GM19455 (cell line): ENCODE measurements around the gene OGDHL.
"Not testable (repeated sequence)": the region's sequence is repeated elsewhere in the genome, so short reads cannot be mapped to it uniquely, and the experiment has no call there.

ENCODE experiments used
- ATAC-seq: cut with Tn5 transposase; IDR thresholded peaks from one replicate; pipeline ENCODE4 v1.9.1; 2021; ENCODE audit not compliant: unreplicated experiment

OGDHL gene

DNA sequence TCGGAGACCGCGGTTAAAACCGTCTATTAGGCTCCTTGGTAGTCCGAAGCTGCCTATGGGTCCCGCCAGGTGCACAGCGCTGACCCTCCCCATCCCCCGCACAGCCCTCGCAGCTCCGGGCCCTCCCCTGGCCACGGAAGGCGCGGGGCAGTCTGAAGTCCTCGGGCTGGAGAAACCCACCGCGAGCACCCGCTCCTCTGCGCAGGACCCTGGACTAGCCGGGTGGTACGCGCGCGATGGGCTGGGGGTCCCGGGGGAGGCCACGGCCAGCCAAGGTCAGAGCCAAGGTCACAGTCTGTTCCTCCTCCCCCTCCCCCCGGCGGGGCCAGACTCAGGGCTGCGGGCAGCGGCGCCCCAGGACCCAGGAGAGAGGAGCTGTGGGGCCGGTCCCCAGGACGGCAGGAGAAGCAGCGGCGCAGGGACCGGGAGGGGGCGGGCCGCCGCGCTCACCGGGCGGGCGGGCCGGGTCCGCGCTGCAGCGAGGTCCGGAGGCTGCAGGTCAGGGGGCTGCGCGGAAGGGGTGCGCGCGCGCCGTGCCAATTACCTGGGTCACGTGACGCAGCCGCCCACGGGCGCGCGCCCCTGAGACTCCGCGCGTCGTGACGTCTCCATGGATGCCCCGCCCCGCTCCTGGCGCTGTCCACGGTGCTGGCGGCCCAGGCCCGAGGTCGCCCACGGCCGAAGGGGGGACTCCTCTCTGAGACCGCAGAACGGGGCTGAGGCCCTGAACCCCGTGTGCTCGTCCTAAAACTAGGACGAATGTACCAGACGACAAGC lies at the start of gene OGDHL:
Gene OGDHL (minus strand): TSS at position 535 of the 777 bp plus-strand sequence. CDS start 3,731 bp downstream, outside the sequence.
- no peak for ATAC-seq

DNA sequence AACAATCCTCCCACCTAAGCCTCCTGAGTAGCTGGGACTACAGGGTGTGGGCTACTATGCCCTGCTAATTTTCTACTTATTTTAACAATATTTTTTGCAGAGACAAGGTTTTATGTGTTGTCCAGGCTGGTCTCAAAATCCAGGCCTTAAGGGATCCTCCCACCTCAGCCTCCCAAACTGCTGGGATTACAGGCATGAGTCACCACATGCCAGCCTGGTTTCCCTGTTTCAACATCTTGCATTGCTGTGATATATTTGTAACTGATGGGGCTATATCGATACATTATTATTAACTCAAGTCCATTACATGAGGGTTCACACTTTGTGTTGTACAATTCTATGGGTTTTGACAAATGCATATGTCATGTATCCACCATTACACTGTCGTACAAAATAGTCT lies 41.9 kb upstream of the OGDHL start:
- ATAC-seq, result no peak

DNA sequence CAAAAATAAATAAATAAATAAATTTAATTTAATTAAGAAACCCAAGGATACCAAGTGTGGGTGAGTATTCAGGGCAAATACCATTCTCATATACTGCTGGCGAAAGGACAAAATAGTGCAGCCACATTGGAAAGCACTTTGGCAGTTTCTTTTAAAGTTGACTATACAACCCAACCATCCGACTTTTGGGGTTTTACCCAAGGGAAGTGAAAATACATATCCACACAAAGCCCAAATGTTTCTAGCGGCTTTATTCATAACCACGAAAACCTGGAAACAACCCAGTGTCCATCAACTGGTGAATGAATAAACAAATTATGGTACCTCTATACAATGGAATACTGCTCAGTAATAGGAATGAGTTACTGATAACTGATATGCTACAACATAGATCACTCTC lies 36.2 kb upstream of the OGDHL start:
- no peak for ATAC-seq

DNA sequence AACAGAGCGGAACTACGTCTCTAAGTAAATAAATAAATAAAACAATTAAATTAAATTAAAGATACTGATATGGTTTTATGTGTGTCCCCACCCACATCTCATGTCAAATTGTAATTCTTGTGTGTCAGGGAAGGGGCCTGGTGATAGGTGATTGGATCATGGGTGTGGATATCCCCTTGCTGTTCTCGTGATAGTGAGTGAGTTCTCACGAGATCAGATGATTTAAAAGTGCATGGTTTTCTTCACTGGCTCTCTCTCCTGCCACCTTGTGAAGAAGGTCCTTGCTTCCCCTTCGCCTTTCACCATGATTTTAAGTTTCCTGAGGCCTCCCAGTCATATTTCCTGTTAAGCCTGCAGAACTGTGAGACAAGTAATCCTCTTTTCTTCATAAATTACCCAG lies 29.0 kb upstream of the OGDHL start:
- no peak for ATAC-seq

DNA sequence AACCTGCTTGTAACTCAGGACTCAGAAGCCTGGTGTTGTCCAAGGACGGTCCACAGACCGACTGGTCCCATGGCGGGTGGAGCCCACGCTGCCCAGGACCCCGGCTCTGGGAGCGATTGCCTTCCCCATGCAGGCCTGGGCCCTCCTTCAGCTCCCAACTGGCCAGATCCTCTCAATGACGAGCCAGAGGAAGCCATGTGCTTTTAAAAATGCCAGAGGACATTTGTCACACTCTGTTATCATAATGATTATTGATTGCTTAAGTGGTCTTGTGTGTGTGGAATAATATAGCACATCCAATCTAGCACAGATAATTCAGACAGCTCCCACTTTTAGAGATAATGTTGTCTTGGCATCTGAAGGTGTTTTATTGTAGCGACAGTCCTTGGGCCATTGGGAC lies 22.6 kb upstream of the OGDHL start:
- ATAC-seq, result no peak

DNA sequence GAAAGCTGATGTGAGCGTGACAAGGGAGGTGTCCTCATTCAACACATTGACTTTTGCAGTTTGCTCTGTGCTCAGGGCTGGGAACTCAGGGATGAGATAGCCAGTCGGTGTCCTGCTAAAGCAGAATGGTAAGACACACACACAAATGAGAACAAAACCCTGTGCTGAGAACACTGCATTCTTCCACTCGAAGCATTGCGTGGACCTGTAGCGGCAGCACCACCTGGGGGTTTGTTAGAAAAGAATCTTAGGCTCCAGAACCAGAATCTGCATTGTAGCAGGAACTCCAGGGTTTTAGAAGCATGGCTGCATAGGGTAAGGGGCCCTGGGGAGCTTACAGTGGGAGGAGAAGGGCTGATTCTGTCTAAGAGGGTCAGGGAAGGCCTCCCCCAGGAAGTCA lies 21.5 kb upstream of the OGDHL start:
- no peak for ATAC-seq

DNA sequence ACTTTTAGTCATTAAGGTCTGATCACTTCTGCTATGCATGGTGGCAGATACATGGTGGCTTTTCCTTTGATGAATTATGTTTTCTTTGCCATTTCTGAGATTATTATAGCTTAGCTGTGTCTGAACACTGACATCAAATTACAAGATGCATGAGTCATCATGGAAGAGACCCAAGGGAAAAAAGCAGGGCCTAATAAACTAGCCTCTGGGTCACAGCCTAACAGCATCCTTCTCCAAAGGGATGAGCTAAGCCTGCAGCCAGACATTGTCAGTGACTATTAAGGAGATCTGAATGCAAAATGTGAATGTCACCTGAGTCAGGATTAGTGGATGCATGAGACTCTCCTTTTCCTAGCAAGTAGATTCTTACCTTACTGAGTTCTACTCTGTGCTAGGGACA lies 19.1 kb upstream of the OGDHL start:
- no peak for ATAC-seq

DNA sequence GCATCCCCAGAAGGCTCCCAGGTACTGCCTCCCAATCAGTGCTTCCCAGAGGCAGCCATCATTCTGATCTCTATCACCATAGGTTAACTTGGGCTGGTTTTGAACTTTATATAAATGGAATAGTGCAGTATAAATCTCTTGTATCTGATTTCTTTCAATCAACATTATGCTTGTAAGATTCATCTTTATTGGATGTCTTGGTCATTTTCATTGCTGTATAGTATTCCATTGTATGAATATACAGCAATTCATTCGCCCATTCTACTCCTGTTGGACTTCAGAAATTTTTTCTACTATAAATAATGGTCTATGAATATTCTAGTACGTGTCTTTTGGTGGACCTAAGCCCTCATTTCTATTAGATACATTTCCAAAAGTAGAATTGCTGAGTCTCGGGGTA lies 16.1 kb upstream of the OGDHL start:
- no peak for ATAC-seq

DNA sequence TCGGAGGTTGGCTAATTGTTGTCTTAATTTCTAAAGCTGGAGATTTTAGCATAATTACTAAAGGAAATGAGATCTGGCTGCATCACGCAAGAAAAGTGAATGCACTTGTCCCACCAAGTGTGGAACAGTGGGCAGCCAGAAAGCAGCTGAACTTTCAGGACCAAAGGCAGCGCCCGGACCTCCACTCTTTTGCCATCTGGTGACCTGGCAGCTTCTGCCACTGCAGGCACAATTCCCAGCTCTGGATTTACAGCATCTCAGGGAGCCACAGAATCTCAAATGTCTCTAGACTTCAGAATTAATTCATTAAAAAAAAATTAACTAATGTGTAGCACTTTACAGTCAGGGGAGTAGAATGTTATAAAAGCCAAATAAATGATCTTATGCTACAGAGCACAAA lies 14.7 kb upstream of the OGDHL start:
- no peak for ATAC-seq

DNA sequence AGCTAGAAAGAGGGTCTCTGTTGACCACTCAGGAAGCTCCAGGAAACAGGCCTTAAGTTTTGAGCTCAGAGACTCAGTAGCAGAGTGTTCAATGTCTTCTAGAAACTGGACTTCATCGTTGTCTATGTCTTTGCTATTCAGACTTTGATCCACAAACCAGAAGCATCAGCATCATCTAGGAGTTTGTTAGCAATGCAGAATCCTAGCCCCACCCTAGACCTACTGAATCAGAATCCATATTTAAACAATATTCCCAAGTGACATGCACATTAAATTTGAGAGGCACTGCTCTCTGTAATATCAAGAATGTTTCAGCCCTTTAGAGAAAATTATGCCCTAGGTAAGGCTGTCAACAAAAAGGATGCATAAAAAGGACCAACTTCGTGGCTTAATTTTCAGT lies 12.9 kb upstream of the OGDHL start:
- no peak for ATAC-seq

DNA sequence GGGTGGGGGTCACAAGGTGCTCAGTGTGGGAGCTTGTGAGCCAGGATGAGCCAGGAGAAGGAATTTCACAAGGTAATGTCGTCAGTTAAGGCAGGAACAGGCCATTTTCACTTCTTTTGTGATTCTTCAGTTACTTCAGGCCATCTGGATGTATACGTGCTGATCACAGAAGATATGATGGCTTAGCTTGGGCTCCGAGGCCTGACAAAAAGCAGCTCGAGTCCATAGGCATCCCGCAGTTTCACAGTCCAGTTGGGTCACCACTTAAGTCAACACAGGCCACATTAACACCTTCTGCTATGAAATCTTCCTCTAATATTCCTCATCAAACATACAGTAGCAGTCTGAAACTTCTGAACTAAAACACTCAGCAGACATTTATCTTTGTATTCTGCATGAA lies 10.8 kb upstream of the OGDHL start:
- ATAC-seq, result not testable (repeated sequence)

DNA sequence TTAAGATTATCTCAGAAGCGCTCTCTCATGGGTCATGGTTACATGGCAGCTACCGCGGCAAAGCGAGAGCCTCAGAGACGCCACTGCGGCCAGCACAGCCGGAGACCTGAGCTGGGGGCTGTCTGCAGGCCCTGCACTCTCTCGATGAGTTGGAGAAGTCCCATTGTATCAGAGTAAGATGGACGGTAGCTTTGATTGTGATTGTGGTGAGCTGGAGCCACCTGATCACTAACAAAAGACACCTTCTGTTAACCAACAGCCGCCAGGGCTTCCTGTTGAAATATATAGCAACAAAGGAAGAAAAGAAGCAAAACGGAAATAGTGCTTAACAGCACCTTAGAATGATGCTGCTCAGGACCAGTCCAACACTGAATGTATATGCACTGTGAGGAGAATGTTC lies 8.9 kb upstream of the OGDHL start:
- ATAC-seq, result not testable (repeated sequence)

DNA sequence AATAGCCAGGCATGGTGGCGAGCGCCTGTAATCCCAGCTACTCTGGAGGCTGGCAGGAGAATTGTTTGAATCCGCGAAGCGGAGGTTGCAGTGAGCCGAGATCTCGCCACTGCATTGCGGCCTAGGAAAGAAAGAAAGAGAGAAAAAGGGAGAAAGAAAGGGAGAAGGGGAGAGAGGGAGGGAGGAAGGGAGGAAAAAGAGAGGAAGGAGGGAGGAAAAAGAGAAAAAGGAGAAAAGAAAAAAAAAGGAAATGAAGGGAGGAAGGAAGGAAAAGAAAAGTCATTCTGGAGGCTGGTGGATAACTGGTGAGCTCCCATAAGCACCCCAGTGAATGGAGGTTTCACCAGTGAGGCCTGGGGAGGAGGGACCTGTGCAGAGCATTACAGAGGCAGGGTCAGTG lies 7.6 kb upstream of the OGDHL start:
- ATAC-seq, result no peak

DNA sequence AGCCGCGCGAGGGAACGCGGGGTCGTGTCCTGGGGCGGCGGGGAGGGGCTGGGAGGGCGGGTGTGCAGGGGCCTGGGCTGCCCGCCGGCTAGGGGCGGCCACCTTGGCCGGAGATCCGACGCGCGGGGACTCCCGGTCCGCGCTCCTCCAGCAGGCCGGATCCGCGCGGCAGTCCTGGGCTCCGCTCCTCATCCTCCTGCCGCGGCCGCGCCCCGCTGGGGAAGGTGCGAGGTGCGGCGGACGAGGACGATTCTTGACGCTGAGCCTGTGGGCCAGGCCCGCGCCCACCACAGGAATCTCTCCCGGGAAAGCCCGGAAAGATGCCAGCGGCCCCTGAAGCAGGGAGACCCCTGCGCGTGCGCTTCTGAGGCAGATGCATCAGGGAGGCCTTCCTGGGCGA lies 6.6 kb upstream of the OGDHL start:
- no peak for ATAC-seq

DNA sequence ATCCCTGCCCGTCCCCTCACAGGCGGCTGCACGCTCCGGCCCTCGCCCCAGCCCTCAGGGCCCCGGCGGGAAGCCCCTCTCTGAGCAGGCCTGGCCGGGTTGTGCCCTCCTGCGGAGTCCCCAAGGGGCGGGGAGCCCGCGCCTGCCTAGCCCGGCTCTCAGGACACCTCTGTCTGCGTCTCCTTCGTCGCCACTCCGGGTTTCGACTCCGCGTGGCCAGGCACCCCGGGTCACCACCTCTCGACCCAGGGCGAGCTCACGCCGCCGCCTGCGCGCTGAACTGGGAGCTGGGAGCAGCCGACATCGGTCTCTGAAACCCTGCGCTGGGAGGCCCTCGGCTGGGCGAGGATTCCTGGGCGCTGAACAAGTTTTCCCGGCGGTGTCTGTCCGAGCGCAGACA lies 6.2 kb upstream of the OGDHL start:
- no peak for ATAC-seq

DNA sequence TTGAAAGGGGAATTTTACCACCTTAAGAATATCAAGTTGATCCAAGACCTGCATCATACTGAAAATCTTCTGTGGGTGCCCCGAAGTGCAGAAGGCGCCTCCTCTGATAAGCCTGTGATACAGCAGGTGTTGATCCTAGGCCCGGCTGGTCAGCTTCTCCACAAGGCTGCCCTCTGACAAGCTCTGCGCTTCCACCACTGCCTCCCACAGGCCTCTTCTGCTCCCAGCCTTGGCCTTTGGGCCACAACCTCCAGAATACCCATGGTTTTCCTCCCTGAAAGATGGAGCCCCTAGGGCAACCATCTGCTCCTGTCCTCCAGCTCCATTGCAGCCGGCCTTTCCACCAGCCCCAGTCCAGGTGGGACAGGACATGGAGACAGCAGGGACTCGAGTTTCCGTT lies 5.6 kb upstream of the OGDHL start:
- ATAC-seq, result no peak

DNA sequence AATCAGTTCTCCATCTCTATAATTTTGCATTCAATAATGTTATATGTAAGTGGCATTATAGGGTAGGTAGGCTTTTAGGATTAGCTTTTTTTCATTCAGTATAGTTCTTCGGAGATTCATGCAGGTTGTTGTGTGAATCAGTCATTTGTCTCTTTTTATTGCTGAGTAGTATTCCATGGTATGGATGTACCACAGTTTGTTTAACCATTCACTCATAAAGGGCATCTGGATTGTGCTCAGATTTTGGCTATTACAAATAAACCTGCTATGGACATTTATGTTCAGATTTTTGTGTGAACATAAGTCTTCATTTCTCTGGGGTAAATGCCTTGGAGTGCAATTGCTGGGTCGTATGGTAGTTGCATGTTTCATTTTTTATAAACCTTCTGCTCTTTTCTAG lies 4.4 kb upstream of the OGDHL start:
- no peak for ATAC-seq

DNA sequence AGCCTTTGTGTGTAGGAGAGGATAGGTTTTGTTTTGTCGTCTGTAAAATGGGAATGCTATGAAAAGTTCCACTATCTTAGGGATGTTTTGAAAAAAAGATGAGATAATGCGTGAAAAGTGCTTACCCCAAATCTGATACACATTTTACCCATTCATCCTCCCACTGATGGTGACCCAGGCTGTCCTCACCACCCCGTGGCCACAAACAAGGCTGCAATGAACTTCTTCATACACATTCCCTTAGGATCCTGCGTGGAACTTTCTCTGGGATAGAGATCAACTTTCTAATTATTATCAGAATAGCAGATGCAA lies 399 bp upstream of the OGDHL start:
- ATAC-seq, result no peak

DNA sequence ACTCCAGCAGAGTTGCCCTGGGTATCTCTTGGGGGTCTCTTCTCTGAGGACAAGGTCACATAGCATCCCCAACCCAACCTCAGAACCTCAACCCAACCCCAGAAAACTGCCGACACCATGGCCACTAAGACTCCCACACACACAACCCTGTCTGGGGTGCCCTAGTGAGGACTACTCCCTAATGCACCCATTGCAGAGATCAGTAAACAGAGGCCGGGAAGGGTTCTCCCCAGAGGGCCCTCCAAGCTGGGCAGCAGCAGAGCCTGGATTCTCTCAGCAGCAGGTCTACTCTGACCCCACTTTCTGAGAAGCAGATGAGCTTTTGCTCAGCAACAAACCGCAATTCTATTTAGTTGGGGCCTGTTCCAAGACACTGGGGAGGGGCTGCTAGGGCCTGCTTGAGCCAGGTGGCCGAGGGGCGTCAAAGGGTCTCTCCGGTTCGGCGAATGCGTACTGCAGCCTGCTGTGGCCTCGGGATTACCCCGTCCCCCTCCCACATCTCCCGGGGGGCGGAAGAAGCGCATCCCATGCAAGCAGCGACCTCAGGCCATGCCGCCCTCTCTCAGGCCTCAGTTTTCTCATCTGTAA lies 828 bp downstream of the OGDHL start:
- ATAC-seq, result no peak

DNA sequence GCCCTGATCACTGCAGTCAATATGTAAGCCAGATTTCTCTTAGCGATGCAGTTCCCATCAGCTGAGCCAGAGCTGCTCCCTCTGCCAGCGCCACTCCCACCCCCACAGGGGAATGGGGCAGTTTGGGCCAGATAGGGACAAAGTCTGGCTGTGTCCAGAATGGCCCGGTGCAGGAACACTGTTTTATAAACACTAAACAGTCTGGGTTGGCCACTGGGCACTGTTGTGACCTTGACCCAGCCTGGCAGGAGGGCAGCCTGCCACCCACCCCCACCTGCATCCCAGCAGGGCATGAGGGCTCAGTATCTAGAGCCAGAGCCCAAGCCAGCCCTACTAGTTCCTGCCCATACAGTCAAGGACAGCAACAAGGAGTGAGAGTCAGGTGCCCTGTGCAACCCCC lies 1.3 kb downstream of the OGDHL start:
- ATAC-seq, result no peak

DNA sequence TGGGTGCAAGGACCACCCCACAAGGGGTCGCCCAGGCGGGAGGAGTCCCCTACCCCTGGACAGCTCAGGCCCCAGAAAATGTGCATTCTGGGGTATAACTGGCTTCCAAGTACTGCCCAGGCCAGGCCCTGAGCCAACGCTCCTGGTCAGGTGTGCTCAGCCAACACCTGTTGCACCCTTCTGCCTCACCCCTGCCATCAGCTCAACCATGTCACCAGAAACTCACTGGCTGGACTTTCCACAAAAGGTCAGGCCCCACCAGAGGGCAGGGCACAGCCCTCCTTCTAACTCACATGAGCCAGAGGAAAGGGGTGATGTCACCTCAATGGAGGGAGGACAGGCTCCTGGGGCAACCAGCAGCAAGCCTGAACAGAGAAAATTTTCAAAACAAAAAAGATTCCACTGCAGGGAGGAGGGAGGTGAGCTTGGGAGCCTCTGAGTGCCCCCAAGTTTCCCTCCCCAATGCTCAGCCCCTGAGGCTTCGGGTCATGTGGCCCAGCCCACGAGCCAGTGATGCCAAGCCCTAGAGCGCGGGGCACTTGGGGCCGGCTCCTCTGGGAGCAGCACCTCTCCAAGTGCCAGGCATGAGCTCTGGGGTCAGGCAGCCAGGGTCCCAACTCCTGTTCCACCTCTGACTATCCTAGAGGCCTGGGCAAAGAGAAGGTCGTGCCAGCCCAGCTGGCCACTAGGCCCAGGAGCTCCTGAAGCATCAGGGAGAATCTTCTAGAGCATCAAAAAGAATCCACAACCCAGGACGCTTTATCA lies 2.2 kb downstream of the OGDHL start:
- ATAC-seq, result no peak

DNA sequence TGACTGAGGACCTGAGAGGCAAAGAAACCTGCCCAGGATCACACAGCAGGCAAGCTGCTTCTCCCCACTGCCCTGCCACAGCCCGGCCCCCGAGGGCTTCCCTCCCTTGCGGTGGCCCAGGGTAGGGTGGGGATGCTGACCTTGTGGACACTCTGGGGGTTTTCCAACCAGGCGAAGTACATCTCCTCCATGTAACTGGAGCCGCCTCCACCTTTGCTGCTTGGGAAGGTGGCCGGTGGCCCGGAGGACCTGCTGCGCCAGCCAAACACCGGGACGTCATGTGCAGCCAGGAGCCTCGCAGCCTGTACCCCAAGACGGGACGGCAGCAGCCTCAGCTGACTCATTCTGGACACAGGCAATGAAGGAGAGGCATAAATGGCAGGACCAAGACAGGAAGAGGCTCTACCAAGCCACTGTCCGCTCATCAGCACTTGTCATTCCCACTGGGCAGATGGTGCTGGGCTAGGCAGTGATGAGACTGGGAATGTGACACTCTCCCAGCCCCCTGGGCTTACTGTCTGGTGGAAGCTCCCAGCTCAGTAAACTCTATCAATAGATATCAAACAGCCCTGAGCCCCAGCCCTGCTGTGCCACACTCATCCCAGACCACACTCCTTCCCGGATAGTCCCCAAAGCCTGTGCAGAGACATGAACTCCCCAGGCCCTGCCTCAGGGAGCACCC lies 3.7 kb downstream of the OGDHL start:
- ATAC-seq, result no peak
